ENCODE results near the gene MBP.

DNA sequence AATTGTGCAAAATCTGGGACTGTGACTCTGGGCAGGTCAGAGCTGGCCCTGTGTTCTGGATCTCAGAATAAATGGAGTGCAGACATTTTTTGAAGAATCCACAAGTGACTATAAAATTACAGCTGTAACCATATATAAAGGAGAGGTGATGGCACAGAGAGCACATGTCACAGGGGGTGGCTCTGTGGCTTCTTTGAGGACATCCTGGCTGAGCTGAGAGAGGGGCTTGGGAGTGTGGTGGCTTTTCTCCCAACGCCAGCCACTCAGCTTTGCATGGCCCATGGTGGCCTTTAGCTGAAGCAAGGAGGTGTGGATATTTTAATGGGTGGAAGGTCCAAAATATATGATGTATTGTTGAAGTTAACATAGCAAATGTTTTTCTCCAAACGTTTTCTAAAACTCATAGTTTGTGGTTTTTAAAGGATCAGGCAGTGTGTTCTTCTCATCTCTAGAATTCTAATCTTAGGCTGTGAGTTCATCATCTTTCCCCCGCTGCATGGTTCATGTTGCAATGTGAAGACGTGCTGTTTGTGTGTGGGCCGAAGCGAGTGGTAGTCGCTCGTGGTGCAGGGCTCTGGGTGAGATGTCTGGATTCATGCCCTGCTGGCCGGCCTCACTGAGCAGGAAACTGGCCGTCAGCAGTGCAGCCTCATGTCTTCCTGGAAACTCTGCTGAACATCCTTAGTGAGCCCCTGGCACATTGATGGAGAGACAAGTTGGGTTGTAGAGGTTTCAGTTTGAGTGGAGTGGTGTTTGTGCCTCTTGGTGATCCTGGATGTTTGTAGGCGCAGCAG, 200.4 kb downstream of the MBP start:
- TF ChIP-seq ELF4 (IDR thresholded peaks at IDR 0.05): no peak
- no peak for TF ChIP-seq SP1 (IDR thresholded peaks at IDR 0.05)
- TF ChIP-seq FOXK2 (IDR thresholded peaks at IDR 0.05): no peak
- no peak for TF ChIP-seq NFRKB (IDR thresholded peaks at IDR 0.05)
- no peak for TF ChIP-seq TARDBP (IDR thresholded peaks at IDR 0.05)
- no peak for TF ChIP-seq ZNF384 (IDR thresholded peaks at IDR 0.05)
- no peak for TF ChIP-seq FOXM1 (IDR thresholded peaks at IDR 0.05; ENCODE audit: borderline replicate concordance)
- TF ChIP-seq BHLHE40 (IDR thresholded peaks at IDR 0.05; ENCODE audit: borderline replicate concordance): no peak
- TF ChIP-seq L3MBTL2 (conservative IDR thresholded peaks at IDR 0.05): no peak
- no peak for TF ChIP-seq ARNT (IDR thresholded peaks at IDR 0.05)
- TF ChIP-seq FOXA1 (IDR thresholded peaks at IDR 0.05): no peak
- TF ChIP-seq LEF1 (IDR thresholded peaks at IDR 0.05; ENCODE audit: borderline replicate concordance): no peak
- no peak for TF ChIP-seq CTBP1 (IDR thresholded peaks at IDR 0.05; ENCODE audit: borderline replicate concordance)
